ENCODE measurements around the gene IRF4.
A peak's percentile ranks its signal among the peaks of the same experiment; 100 is the strongest.

IRF4 gene

DNA sequence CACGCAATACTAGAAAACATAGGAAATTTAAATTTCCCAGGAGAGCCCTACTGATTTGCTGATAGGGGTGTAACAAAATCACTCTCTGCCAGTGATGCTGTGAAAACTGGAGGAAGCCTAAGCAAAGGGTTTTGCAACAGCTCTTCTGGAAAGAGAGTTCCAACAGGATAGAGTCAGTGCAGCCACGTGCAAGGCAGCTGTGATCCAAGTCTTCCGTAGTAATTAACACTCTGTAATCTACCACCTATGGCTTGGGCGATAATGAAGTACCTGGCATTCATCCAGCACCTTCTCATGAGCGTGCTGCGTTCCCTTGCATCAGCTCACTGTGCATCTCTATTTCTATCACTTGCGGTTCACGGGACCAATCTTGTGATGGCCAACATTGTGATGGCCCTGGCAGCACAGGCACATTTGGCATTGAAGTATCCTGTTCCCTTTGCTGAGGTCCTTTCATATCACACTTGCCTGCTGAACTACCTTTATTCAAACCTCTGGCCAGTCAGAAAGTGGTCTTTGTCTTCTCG is 48.2 kb downstream of the IRF4 start:
- Histone ChIP-seq H3K4ac (ENCODE audit: low read length) (no peak overlapping the region), H2BK120ac (ENCODE audit: low read depth, low read length) (no peak overlapping the region), H3K23ac (ENCODE audit: low read depth, low read length, poor library complexity) (no peak overlapping the region), H2BK12ac (ENCODE audit: low read length) (no peak overlapping the region), H3K4me1 (ENCODE audit: control insufficient read depth in 2 of 2, insufficient read depth in 1 of 2, low read depth in 1 of 2, low read length in 2 of 2) (no peaks in the 10 kb centered on the region), H2BK15ac (ENCODE audit: low read length) (no peak overlapping the region), H3K4me2 (ENCODE audit: insufficient read depth, low read length, poor library complexity, severe bottlenecking) (no peak overlapping the region), H3K27me3 (ENCODE audit: control insufficient read depth in 3 of 3, insufficient read depth in 3 of 3, low read depth in 1 of 3, low read length in 3 of 3) (peaks cover 0 to 25% (median 0%) of the 10 kb centered on the region in 3 experiments), H4K8ac (ENCODE audit: low read depth, low read length) (no peak overlapping the region), H4K91ac (ENCODE audit: low read depth, low read length, poor library complexity) (no peak overlapping the region), H3K79me1 (ENCODE audit: low read depth, low read length) (no peaks in the 10 kb centered on the region), H3K4me3 (ENCODE audit: low read length in 2 of 2) (no peak overlapping the region), H2AK5ac (ENCODE audit: low read depth, low read length) (no peak overlapping the region), H3K14ac (ENCODE audit: low read length) (no peak overlapping the region), H3K18ac (ENCODE audit: low read length) (no peak overlapping the region), H3K9me3 (replicated peaks in 1 of 2; ENCODE audit: control insufficient read depth in 2 of 2, insufficient read depth in 1 of 2, low read depth in 1 of 2, low read length in 2 of 2) (no peaks in the 10 kb centered on the region), H3K36me3 (replicated peaks in 1 of 2; ENCODE audit: control insufficient read depth in 2 of 2, insufficient read depth in 2 of 2, low read length in 2 of 2) (no peaks in the 10 kb centered on the region), H3K9ac (ENCODE audit: low read depth, low read length, poor library complexity) (no peak overlapping the region), H3K27ac (replicated peaks; ENCODE audit: low read length) (no peak overlapping the region), H2BK5ac (ENCODE audit: low read length) (no peak overlapping the region), H2AFZ (ENCODE audit: low read length) (no peak overlapping the region)
- no peak for DNase-seq (ENCODE audit: low spot score)
- no CpG with 5 or more reads among the region's 9 CpGs for WGBS, 2 donors (ENCODE audit: extremely low coverage in 2 of 2, insufficient read length in 2 of 2, insufficient replicate concordance in 1 of 2)

DNA sequence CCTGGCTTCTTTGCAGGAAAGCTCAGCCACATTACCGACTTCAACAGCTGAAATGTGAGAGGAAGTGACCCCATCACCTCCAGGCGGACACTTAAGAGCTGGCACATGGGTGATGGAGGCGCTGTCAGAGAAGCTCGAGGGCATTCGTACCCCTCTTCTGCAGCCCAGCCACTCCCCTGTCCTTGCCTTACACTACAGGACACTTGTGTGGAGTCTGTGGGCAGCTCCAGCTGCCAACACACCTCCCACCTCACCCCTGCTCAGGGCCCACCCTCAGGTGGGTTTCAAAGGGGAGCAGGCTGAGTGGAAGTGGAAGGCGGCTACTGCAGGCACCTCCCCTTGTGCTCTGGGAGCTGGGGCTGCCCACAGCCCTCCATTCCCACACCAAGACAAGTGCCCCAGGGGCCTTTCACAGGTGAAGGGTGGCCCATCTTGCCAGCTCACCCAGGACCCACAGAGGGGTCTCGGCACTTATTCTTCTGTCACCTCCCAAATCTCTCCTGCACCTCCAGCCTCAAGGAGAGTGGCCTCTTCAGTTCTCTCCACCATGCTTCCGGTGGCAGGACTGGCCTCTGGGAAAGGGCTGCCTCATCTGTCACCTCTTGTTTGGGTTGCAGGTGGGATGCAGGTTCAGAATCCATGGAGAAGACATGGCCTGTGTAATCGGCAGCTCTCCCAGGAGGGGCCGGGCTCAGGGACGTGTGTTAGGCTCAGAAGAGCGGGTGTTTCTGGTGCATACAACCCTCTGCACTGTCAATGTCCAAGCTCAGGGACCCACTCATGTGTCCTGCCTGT is 49.8 kb downstream of the IRF4 start:
- Histone ChIP-seq H3K4me1 (ENCODE audit: control insufficient read depth in 2 of 2, insufficient read depth in 1 of 2, low read depth in 1 of 2, low read length in 2 of 2) (no peaks in the 10 kb centered on the region), H3K18ac (ENCODE audit: low read length) (no peak overlapping the region), H2AK5ac (ENCODE audit: low read depth, low read length) (no peak overlapping the region), H2BK15ac (ENCODE audit: low read length) (no peak overlapping the region), H3K23ac (ENCODE audit: low read depth, low read length, poor library complexity) (no peak overlapping the region), H3K14ac (ENCODE audit: low read length) (peak overlapping the region; percentile 1), H4K91ac (ENCODE audit: low read depth, low read length, poor library complexity) (no peak overlapping the region), H3K4me3 (ENCODE audit: low read length in 2 of 2) (no peak overlapping the region), H2BK120ac (ENCODE audit: low read depth, low read length) (no peak overlapping the region), H3K79me1 (ENCODE audit: low read depth, low read length) (no peaks in the 10 kb centered on the region), H3K4ac (ENCODE audit: low read length) (no peak overlapping the region), H2BK5ac (ENCODE audit: low read length) (no peak overlapping the region), H3K4me2 (ENCODE audit: insufficient read depth, low read length, poor library complexity, severe bottlenecking) (no peak overlapping the region), H4K8ac (ENCODE audit: low read depth, low read length) (no peak overlapping the region), H2AFZ (ENCODE audit: low read length) (no peak overlapping the region), H3K27me3 (ENCODE audit: control insufficient read depth in 3 of 3, insufficient read depth in 3 of 3, low read depth in 1 of 3, low read length in 3 of 3) (peaks cover 0 to 25% (median 0%) of the 10 kb centered on the region in 3 experiments), H3K9me3 (replicated peaks in 1 of 2; ENCODE audit: control insufficient read depth in 2 of 2, insufficient read depth in 1 of 2, low read depth in 1 of 2, low read length in 2 of 2) (no peaks in the 10 kb centered on the region), H3K27ac (replicated peaks; ENCODE audit: low read length) (no peak overlapping the region), H3K9ac (ENCODE audit: low read depth, low read length, poor library complexity) (no peak overlapping the region), H2BK12ac (ENCODE audit: low read length) (no peak overlapping the region), H3K36me3 (replicated peaks in 1 of 2; ENCODE audit: control insufficient read depth in 2 of 2, insufficient read depth in 2 of 2, low read length in 2 of 2) (no peaks in the 10 kb centered on the region)
- no CpG with 5 or more reads among the region's 12 CpGs for WGBS, 2 donors (ENCODE audit: extremely low coverage in 2 of 2, insufficient read length in 2 of 2, insufficient replicate concordance in 1 of 2)
- no peak for DNase-seq (ENCODE audit: low spot score)

DNA sequence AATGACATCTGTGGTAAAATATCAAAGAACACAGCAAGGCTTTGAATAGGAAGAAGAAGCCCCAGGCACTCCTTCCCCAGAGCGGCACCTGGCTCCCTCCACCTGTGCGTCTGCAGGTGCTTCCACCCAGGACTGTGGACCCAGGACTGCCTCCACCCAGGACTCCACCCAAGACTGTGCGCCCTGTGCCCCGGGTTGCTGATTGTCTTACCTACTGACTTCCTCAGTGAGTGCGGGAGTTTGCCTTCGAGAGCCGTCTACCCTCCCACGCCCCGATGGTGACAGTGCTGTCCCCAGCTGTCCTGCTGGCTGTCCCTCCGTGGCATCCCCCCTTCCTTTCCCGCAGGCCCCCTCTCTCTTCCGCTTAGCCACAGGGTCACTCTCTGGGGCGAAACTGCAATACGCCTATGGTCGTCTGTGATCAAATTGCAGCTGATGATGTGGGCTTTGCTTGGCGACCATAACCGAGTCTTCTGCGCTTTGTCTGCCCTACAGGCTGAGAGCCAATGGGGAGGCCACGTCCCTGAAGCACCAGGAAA is 52.1 kb downstream of the IRF4 start:
- DNase-seq (ENCODE audit: low spot score): no peak
- Histone ChIP-seq H3K18ac (ENCODE audit: low read length) (peak overlapping the region; percentile 54), H3K36me3 (replicated peaks in 1 of 2; ENCODE audit: control insufficient read depth in 2 of 2, insufficient read depth in 2 of 2, low read length in 2 of 2) (no peaks in the 10 kb centered on the region), H3K27me3 (ENCODE audit: control insufficient read depth in 3 of 3, insufficient read depth in 3 of 3, low read depth in 1 of 3, low read length in 3 of 3) (peaks cover 0 to 16% (median 0%) of the 10 kb centered on the region in 3 experiments), H3K4me2 (ENCODE audit: insufficient read depth, low read length, poor library complexity, severe bottlenecking) (no peak overlapping the region), H3K9me3 (replicated peaks in 1 of 2; ENCODE audit: control insufficient read depth in 2 of 2, insufficient read depth in 1 of 2, low read depth in 1 of 2, low read length in 2 of 2) (no peaks in the 10 kb centered on the region), H4K91ac (ENCODE audit: low read depth, low read length, poor library complexity) (no peak overlapping the region), H2BK120ac (ENCODE audit: low read depth, low read length) (no peak overlapping the region), H2BK15ac (ENCODE audit: low read length) (no peak overlapping the region), H2BK12ac (ENCODE audit: low read length) (no peak overlapping the region), H2AK5ac (ENCODE audit: low read depth, low read length) (no peak overlapping the region), H3K14ac (ENCODE audit: low read length) (no peak overlapping the region), H2BK5ac (ENCODE audit: low read length) (peak overlapping the region; percentile 30), H3K4ac (ENCODE audit: low read length) (no peak overlapping the region), H4K8ac (ENCODE audit: low read depth, low read length) (no peak overlapping the region), H3K27ac (replicated peaks; ENCODE audit: low read length) (no peak overlapping the region), H3K79me1 (ENCODE audit: low read depth, low read length) (no peaks in the 10 kb centered on the region), H2AFZ (ENCODE audit: low read length) (no peak overlapping the region), H3K4me3 (ENCODE audit: low read length in 2 of 2) (no peak overlapping the region), H3K23ac (ENCODE audit: low read depth, low read length, poor library complexity) (peak overlapping the region; percentile 10), H3K9ac (ENCODE audit: low read depth, low read length, poor library complexity) (peak overlapping the region; percentile 47), H3K4me1 (ENCODE audit: control insufficient read depth in 2 of 2, insufficient read depth in 1 of 2, low read depth in 1 of 2, low read length in 2 of 2) (peaks cover 0 to 3% of the 10 kb centered on the region in 2 donors)
- WGBS, 2 donors (ENCODE audit: extremely low coverage in 2 of 2, insufficient read length in 2 of 2, insufficient replicate concordance in 1 of 2): no CpG with 5 or more reads among the region's 19 CpGs

DNA sequence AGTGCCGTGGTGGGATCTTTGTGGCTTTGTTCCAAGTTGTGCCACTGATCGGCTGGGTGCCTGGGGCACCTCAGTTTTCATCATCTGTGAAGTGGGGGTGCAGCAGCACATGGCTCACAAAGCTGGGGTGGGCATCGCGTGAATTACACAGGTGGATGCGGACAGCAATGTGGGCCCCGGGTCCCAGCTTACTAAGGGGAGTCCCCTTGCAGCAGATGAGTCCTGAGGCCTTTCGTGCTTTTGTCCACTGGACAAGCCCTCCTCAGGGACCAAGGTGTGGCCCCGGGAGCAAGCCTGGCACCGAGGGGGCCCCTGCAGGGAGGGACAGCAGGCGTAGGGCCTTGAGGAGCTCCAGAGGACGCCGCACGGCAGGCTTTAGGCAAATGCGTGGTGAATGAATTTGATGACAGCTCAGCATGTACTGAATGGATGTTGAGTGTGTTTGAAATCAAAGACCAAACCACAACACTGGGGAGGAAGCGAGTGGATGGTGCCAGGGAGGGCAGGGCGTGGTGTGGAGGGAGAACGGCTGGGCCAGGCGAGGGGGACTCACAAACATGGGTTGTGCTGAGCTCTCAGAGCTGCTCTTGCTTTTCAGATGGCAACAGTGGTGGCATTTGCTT is 53.2 kb downstream of the IRF4 start:
- WGBS, 2 donors (ENCODE audit: extremely low coverage in 2 of 2, insufficient read length in 2 of 2, insufficient replicate concordance in 1 of 2): no CpG with 5 or more reads among the region's 18 CpGs
- Histone ChIP-seq H3K36me3 (replicated peaks in 1 of 2; ENCODE audit: control insufficient read depth in 2 of 2, insufficient read depth in 2 of 2, low read length in 2 of 2) (no peaks in the 10 kb centered on the region), H3K27ac (replicated peaks; ENCODE audit: low read length) (no peak overlapping the region), H3K4me3 (ENCODE audit: low read length in 2 of 2) (no peak overlapping the region), H3K4me2 (ENCODE audit: insufficient read depth, low read length, poor library complexity, severe bottlenecking) (no peak overlapping the region), H3K27me3 (ENCODE audit: control insufficient read depth in 3 of 3, insufficient read depth in 3 of 3, low read depth in 1 of 3, low read length in 3 of 3) (peaks cover 0 to 12% (median 0%) of the 10 kb centered on the region in 3 experiments), H4K91ac (ENCODE audit: low read depth, low read length, poor library complexity) (no peak overlapping the region), H3K23ac (ENCODE audit: low read depth, low read length, poor library complexity) (no peak overlapping the region), H2BK120ac (ENCODE audit: low read depth, low read length) (no peak overlapping the region), H2AK5ac (ENCODE audit: low read depth, low read length) (peak overlapping the region; percentile 17), H2BK5ac (ENCODE audit: low read length) (peak overlapping the region; percentile 0), H2AFZ (ENCODE audit: low read length) (no peak overlapping the region), H3K14ac (ENCODE audit: low read length) (no peak overlapping the region), H3K9me3 (replicated peaks in 1 of 2; ENCODE audit: control insufficient read depth in 2 of 2, insufficient read depth in 1 of 2, low read depth in 1 of 2, low read length in 2 of 2) (peaks cover 0 to 3% of the 10 kb centered on the region in 2 donors), H2BK15ac (ENCODE audit: low read length) (no peak overlapping the region), H4K8ac (ENCODE audit: low read depth, low read length) (no peak overlapping the region), H3K9ac (ENCODE audit: low read depth, low read length, poor library complexity) (no peak overlapping the region), H3K79me1 (ENCODE audit: low read depth, low read length) (no peaks in the 10 kb centered on the region), H3K18ac (ENCODE audit: low read length) (peak overlapping the region; percentile 60), H3K4ac (ENCODE audit: low read length) (no peak overlapping the region), H3K4me1 (ENCODE audit: control insufficient read depth in 2 of 2, insufficient read depth in 1 of 2, low read depth in 1 of 2, low read length in 2 of 2) (peaks cover 0 to 3% of the 10 kb centered on the region in 2 donors), H2BK12ac (ENCODE audit: low read length) (no peak overlapping the region)
- no peak for DNase-seq (ENCODE audit: low spot score)
